ENCODE results near the gene MRRF.

DNA sequence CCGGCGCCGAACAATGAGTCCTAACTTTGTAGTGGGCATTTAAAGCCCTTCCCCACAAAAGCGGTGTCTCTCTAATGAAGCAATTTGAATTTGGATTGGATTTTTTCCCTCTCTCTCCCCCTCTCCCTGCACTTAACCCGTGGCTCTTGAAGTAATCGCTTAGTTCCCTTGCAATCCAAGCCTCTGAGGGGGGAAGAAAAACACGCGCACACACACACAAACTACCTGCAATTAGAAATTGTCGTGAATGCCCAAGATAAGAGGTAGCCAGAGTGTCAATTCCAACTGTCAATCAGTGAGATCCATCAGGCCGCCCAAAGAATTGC, 37.1 kb upstream of the MRRF start:
- TF ChIP-seq POLR2AphosphoS5 (IDR thresholded peaks at IDR 0.05; ENCODE audit: low read depth, low read length) (no peak), SIN3A (IDR thresholded peaks at IDR 0.05; ENCODE audit: borderline replicate concordance, insufficient read depth, low read length) (no peak), TAF1 (IDR thresholded peaks at IDR 0.05; ENCODE audit: borderline replicate concordance, insufficient read depth, low read length) (no peak), REST (IDR thresholded peaks at IDR 0.05; ENCODE audit: insufficient read depth in 1 of 2, low read depth in 2 of 2, low read length in 2 of 2) (no peak), FOXP2 (optimal IDR thresholded peaks at IDR 0.05; ENCODE audit: borderline replicate concordance, extremely low read depth, extremely low read length, insufficient read depth) (no peak)
